Activated CD8-positive, alpha-beta memory T cell treated with anti-CD3 and anti-CD28 coated beads for 48 hours (primary cell): ENCODE measurements around the gene DGCR2.
"Not testable (repeated sequence)": the region's sequence is repeated elsewhere in the genome, so short reads cannot be mapped to it uniquely, and the experiment has no call there.

Experiments used
- DNase-seq, 3 experiments: peaks; one replicate each; pipeline ENCODE4 v3.0.0-alpha.2; 2020; ENCODE audit warnings: low read depth in 2 of 3, low spot score in 2 of 3

Gene DGCR2

DNA sequence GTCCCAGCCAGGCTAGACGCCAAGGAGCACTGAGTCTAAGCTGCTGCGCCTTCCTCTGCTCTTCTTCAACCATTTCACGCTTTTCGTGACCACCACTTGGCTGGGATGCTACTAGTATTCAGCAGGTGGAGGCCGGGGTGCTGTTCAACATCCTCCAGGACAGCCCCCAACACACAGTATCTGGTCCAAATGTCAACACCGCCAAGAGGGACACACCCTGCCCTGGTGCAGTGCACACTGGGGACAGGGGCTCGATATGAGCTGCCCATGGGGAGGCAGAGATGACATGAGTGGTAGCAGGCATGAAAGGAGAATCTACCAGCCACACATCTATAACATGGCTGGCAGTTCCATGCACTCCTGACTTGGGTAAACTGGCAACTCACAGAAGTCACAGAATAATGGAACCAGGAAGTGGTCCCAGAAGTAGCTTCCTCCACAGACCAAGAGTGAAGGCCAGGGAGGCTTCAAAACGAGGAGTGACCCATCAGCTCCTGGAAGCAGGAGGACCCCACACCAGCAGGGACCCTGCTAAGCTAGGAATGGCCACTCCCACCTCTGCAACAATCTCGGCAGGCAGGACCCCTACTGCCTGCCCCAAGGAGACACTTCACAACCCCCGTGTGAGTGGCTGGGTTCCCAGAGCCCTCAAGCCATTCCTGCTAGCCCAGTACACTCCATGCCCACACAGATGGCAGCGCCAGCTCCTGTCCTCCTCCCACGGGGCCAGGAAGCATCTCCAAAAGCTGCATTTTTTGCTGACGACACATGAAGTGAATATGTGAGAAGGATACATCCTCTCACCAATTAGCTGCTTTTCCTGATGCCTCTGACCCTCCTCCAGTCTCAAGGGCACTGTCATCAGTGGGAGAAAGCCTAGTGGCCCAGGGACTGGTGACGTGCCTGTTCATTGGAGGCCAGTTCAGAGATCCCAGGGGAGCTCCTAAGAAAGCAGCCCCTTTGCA is 78.8 kb downstream of the DGCR2 start:
- no peak for DNase-seq

DNA sequence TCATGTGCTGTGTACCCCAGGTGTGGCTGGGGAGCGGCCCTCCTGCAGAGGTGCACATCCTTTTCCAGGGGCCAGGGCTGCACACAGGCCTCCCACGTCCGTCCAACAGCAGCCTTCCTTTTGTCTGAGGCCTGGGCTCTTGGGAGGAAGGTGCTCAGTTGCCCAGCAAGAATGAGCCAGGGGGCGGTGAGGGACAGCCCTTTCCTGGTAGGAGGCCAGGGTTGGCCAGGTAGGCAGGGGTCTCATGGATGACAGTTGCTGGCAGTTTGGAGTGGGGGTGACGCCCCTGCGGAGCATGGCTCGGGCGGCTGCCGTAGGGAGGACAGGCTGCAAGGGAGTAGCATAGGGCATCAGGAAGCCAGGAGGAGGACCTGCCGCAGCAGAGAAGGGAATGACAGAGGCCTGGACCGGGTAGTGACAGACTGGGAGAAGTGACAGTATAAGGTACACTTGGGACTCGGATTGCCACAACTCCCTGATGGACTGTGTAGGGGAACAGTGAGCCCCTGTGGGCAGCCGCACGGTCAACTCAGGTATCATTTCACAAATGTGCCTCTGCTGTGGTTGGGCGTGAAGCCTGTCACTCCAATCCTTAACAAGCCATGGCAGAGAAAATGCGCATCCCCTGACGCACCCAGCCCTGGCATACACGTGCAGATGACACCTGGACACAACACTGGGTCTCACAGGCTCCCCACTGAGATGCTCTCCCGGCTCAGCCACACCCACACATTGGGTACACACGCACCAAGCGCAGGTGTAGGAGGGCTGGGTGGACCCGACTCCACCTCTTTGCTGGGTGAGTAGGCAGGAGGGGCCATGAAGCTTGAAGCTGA is 79.7 kb downstream of the DGCR2 start:
- DNase-seq: no peak

DNA sequence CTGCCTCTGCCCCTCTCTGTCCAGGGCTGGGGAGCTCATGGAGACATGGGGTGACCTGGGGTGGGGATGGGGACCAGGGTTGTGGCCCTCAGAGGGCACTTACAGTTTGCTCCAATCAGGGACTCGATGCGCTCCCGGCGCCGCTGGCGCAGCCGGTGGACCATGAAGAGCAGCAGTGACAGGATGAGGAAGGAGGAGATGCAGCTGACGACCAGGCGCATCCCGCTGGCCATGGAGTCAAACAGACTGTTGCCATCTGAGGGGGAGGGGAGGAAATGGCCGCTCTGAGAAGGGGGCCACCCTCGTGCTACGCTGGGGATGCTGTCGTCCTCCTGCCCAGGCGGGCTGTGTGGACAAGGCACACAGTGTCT is 80.5 kb downstream of the DGCR2 start:
- DNase-seq: no peak

DNA sequence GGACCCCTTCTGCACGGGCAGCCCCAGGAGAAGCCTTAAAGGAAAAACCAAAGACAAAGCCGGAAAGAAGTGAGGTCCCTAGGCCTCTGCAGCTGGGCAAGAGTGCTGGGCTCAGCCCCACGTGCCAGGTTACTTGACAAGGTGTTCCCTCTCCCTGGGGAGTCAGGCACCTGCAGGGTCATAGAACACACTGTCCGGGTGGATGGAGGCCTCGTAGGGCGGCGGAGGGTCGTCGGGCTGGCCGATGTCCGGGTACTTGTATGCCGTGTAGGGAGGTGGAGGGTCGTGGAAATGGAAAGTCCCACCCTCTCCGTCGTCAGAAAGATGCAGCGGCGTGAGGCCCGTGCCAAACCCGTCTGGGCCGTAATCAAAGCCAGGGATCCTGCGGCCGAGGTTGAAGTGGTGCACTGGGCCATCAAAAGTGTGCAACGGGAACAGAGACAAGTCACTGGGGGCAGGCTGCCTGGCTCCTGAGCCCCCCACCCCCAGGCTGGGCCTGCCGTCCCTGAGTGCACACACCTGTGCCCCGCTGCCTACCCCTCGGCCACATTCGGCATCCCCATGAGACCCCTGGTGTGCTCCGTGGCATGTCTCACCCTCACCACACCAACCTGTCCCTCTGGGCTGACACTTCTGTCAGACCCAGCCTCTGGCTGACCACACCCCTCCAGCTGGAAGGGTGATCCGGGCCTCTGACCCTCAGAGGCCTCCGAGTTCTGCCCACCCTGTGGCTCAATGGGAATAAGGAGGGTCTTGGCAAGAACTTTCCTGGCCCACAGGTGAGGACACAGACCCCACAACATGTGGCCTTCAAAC is 81.1 kb downstream of the DGCR2 start:
- no peak for DNase-seq

DNA sequence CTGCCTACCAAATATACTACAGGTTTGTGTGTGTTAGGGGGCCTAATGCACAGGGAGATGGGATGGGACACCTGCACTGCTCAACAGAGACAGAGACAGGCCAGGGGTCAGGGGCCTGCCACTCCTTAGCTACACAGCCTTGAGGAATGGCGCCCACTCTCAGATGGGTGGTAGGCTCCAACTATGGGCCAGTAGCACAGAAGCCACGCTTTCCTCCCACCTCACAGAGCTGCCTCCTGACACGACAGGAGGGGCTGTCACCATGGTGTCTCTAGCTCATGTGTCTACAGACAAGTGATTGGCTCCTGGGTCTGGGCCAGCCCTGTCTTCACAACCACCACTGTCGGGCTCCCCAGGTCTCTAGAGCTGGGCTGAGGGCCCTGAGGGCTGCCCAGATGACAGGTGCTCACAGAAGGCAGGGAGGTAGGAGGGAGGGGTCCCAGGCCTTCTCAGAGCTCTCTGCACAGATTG is 81.8 kb downstream of the DGCR2 start:
- no peak for DNase-seq

DNA sequence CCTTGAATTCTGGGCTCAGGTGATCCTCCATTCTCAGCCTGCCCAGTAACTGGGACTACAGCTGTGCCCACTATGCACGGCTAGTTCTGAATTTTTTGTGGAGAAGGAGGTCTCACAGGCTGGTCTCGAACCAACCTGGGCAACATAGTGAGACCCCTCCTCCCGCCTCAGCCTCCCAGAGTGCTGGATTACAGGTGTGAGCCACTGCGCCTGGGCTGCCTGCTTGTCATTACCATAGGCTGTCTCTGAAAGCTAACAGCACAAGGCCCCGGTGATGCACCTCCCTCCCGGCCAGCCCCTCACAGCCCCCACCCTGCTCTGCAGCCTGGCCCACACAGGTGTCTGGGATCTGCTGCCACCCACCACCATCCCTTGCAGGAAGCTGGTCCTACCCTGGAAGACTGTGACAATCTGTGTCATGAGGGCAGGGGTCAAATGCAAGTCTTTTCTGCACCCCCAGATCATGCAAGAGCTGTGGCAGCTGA is 82.4 kb downstream of the DGCR2 start:
- DNase-seq: no peak

DNA sequence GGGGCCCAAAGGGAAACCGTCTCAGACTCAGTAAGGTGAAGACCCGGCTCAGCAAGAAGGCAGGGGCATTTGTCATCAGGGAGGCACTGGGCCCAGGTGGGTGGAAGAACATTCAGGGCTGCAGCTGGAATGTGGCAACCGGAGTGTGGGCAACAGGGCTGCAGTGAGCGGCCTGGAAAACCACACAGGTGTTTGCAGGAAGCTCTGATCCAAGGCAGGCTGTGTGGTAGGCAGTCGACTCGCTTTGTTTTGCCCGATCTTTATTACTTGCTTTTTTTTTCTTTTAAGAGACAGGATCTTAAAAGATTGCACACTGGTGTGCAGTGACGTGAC is 82.8 kb downstream of the DGCR2 start:
- DNase-seq: no peak

DNA sequence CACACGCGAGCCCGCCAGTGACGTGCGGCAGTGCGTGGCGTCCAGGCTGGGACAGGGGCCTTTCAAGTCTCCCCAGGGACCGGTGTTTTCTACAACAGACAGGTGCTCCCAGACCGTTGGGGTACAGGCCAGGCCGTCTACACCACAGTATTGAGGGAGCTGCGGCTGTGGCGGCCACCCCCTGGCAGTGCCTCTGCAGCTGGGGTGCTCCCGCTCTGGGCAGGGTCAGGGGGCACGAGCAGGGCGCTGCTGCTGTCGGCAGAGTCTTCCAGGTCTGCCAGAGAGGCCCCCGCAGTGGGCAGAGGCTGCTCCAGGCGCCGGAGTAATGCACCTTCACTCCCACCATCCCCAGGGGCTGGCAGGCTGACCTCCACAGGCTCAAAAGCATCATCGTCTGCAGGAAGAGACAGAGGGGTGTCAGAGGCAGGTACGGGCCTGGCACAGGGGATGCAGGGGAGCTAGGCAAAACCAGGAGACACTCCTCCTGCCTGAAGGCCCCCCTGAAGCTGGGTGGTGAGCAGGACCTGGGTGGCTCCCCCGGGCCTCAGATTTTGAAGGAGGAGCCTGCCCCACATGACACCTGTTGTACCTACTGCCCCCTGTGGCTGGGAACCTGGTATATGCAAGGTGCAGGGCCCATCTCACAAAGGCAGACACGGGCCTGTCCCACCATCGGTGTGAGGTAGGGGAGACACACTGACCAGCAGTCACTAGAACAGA is 83.3 kb downstream of the DGCR2 start:
- no peak for DNase-seq

DNA sequence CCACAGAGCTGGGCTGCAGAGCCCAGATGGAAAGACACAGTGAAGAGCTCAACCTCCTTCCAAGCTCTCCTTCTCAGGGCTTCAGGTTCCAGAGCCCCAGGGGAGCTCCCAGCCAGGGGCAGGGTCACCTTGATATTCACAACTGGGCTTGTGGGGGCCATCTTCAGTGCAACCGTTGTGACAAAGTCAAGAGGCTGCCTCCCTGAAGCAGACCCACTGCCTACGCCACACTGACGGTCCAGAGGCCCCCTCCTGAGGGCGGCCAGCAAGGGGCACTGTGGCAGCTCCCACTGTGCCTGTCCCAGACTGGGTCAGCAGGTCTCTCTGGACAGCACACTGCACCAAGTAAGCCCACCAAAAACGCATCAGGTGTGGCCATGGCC is 84.1 kb downstream of the DGCR2 start:
- DNase-seq: no peak

DNA sequence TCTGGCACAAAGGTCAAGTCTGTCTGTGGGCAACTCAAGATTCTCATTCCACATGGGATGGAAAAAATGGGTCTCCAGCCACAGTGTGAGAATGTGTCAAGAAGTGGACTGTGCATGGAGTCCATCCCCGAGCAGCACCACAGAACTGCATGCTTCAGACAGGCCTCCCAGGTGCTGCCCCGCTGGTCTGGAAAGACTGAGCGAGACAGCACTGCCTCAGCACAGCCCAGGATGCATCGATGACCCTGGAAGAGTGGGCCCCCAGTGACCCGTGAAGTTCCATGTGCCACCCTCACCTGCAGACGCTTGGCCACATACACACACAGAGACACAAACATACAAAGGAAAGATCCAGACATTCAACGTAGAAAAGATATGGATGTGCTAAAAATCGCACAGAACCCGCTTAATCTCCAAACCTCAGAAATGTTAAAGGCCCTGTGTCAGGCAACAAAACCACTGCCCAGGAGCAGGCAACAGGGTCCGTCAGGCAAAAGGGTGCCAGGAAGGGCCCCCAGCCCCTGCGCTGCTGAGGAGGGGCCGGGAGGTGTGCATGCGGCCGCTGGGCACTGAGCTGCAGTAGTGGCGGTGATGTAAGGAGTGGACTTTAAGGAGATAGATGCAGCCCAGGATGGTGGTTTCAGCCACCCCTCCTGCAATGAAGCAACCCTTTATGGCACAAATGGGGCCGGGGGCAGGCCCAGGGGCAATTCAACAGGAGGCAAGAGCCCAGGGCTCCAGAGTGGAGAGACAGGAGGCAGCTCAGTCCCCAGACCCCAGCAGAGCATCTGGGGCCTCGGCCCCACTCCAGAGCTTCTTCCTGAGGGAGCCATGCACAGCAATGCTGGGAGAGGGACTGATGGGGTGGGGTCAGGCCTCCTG is 84.7 kb downstream of the DGCR2 start:
- DNase-seq: no peak

DNA sequence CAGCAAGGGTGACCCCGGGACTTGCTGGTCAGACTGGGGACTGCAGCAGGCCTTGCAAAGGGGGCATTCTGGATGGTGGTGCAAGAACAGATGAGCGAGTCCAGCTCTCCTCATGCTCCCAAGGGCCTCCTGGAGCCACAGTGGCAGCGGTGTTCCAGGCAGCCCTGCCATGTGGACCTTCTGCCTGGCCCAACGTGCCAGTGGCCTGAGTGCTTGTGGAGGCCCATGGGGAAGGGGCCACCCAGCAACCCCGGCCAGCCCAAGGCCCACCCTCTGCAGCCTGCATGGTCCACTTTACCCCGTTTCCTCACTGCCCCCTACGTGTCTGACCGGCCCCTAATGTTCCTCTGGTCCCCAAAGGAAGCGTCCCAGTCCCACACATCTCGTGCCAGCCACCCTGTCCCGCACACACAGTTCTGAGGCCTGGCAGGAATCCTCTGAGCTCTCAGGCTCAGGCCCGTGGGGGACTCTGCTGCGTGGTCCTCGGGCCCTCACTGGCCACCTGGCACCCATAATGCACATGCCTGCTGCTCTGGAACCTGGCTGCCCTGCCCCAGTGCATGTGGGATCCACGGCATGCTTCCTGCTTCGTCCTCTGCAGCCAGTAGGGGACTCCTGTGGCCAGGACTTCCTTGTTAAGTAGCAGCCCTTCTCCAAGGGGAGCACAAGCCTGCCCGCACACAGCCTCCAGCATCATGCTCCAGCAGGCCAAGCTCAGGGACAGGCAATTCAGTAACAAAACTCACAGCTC is 85.5 kb downstream of the DGCR2 start:
- no peak for DNase-seq

DNA sequence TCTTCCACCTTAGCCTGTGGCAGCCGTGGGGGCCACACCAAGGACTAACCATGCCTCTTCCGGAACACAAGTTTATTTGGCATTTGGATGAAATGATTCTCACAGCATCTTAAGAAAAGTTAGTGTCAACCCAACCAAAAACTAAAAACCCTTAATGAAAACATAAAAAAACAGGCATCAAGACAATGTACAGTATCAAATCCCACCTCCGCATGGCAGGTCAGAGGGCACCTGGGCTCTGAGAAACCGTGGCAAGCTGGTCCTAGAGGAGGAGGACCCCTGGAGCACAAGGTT is 86.0 kb downstream of the DGCR2 start:
- no peak for DNase-seq

DNA sequence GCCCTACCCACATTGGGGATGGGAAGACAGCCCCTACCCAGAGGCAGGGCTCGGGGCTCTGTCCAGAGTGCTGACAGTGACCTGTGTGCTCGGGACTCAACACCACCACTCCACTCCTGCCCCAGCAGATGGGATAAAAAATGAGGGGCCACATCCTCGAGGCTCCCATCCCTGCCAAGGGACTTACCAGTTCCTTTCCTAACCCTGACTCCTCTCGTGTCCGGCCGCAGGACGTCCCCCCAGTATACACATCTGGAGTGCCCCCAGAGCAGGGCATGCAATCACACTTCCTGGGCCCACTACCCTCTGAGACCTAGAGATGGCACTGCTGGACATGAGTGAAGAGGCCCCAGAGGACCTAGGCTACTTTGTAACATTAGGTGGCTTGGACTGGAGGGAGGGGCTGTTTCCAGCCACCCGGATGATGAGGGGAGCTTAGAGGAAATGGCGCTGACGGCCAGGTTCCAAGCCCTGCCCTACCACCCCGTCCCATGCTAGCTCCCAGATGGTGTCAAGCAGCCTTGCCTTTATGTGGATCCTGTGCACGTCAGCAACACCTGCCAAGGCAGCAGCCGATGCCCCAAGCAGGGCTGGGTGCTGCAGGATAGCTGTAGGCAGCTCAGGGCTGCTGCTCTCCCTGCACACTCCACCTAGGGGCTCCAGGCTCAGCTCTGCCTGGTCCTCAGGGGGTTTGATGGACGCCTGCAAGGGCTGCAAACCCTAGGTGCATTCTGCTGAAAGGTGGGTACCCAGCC is 86.6 kb downstream of the DGCR2 start:
- DNase-seq: no peak

DNA sequence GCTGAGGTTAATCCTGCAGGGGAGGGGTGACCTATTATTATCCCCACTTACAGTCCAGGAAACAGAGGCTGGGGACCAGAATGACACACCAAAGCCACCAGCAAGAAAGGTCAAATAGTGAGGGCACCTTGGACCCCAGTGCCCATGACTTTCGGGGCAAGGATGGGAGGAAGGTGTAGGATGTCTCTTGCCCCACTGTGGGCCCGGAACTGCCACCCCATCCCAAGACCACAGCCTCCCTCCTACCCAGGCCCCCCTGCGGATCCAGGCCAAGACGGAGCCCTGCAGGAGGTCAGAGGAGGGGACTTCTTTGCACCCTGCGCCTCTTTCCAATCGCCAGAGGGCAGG is 87.1 kb downstream of the DGCR2 start:
- DNase-seq: not testable (repeated sequence)

DNA sequence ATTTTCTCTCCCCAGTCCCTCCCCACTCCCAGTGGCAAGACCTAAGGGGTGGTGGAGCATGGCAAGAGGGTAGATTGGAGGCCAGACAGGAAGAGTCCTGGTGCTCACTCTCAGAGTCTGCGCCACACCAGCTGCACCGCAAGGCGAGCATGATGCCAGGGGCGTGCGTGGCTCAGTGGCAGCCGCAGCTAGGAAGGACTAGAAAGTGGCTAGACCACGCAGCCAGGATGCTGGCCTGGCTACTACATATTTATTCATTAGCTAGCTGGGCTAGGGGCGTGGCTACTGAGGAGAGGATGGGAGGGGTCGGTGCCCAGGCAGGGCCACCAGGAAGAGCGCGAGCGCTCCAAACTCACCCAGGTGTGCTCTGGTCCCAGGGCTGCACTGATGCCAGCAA is 87.5 kb downstream of the DGCR2 start:
- not testable (repeated sequence) for DNase-seq

DNA sequence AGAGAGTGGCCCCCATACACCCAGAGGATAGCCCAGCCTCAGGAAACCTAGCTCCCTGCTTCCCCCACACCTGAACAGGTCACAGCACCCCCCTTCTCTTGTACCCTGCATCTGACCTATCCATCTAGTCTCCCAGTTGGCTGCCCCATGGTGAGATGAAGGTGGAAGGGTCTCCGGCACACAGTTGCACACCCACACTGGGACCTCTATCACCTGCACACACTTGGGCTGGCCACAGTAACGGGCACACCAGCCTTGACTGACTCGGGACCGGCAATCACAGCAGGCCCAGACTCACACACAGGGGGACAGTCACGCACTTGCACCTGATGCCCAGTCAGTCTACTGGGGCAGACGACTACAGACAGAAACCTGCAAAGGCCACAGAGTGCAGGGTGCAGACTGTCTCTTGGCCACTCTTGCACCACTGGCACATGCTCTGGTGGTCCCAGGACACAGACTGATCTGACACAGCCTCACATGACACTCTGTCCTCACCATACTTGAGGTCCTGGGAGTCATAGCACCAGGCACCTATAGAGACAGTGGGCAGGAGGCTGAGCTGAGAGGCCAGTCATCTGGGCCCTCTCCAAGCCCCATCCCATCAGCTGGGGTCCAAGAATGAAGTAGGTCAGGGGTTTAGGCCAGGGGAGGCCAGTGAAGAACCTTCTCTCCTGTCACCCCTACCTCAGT is 88.0 kb downstream of the DGCR2 start:
- not testable (repeated sequence) for DNase-seq

DNA sequence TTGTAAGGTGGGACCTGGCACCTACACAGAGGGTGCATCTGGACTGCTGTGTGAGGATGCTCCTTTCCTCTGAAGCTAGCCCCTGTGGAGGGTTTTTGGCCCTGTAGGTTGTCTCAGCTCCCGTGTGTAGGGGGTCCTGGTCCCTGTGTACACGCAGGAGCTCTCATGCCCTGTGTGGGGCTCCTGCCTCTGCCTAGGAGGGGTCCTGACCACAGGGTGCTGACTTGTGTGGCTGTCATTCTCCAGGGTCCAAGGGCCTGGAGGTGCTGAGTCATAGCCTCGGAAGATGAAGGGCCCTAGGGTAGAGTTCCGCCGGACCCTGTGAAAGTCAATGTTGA is 88.7 kb downstream of the DGCR2 start:
- not testable (repeated sequence) for DNase-seq
